Thyroid gland (tissue), 4 donors: ENCODE measurements around the gene ACP5. TPM values are rescaled to one million over a fixed set of nuclear protein-coding genes. Genes with fewer than 3 reads are reported as not detected.

Experiments
- DNase-seq, 2 donors: peaks; one replicate each; pipeline ENCODE4 v3.0.0-alpha.2; 2019
- H3K27ac ChIP-seq, 3 donors: fragments of 200-600 bp; sonication (generic); 1 replicate in 2 of 3; 2 replicates in 1 of 3; pipeline ENCODE4 v1.5.1; 2016 to 2019; ENCODE audit warnings: mild to moderate bottlenecking in 1 of 3, moderate library complexity in 1 of 3
- H3K27me3 ChIP-seq: fragments of 200-600 bp; sonication (generic); one replicate; pipeline ENCODE4 v1.5.1; 2019
- H3K36me3 ChIP-seq, 2 donors: fragments of 200-600 bp; sonication (generic); one replicate each; pipeline ENCODE4 v1.5.1; 2016 to 2019
- H3K4me1 ChIP-seq, 2 donors: fragments of 200-600 bp; sonication (generic); one replicate each; pipeline ENCODE4 v1.5.1; 2017 to 2019
- H3K4me3 ChIP-seq, 3 donors: fragments of 200-600 bp; sonication (generic); replicated peaks in 1 of 3; 1 replicate in 2 of 3; 2 replicates in 1 of 3; pipeline ENCODE4 v1.5.1; 2016; ENCODE audit warnings: mild to moderate bottlenecking in 1 of 3
- H3K9me3 ChIP-seq: fragments of 200-600 bp; sonication (generic); one replicate; pipeline ENCODE4 v1.5.1; 2017
- POLR2A ChIP-seq, 2 donors: fragments of 450-650 bp; IDR thresholded peaks; one replicate each; pipeline ENCODE4 v1.6.1; 2017; ENCODE audit warnings: antibody characterized with exemption in 2 of 2, mild to moderate bottlenecking in 2 of 2, moderate library complexity in 1 of 2
- WGBS, 2 donors: methylation state at CpG; one replicate each; pipeline ENCODE4 v1.1.5; 2017; 5-methylcytosine and 5-hydroxymethylcytosine counted together
- intact Hi-C: fragments of 100-400 bp; cut with DNase I; formaldehyde crosslinking; loops from one replicate; pipeline ENCODE4 v1.15.1; 2023
- total RNA-seq, 4 donors: library from RNA; depleted of rRNA; stranded (reverse); fragments of >200 nt; gene quantifications; one replicate each; pipeline ENCODE4 v1.2.3, GENCODE V29; 2016
- TF ChIP-seq, protein P1 (sequence below), 6 experiments: fragments of 200-600 bp in 3 of 6; fragments of 450-650 bp in 3 of 6; sonication (generic) in 3 of 6; IDR thresholded peaks; one replicate each; pipeline ENCODE4 v1.5.1; 2016 to 2019; ENCODE audit warnings: antibody characterized with exemption in 6 of 6, mild to moderate bottlenecking in 2 of 6, inconsistent platforms in 1 of 6, moderate library complexity in 1 of 6

Gene ACP5
- total RNA-seq, 4 donors from 2014 or later, result 4.9 to 8.4 (median 6.2) TPM

DNA sequence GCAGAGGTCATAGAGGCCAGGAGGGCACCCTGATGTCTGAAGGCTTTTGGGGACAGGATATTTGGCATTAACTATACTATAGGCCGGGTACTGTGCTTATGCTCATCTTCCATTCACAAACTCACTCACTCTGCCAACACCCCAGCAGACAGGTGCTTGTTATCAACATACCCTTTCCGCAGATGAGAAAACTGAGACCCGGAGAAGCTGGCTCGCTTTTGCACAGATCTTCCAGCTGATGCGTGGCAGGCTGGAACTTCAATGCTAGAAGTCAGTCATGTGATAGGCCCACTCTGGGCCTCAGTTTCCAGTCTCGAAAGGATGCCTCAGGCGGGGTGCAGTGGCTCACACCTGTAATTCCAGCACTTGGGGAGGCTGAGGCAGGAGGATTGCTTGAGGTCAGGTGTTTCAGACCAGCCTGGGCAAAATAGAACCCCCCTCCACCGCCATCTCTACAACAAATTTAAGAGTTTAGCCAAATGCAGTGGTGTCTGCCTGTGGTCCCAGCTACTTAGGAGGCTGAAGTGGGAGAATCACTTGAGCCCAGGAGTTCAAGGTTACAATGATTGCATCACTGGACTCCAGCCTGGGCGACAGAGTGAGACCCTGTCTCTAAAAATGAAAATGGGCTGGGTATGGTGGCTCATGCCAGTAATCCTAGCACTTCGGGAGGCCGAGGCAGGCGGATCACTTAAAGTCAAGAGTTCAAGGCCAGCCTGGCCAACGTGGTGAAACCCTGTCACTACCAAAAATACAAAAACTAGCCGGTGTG, 29.3 kb downstream of the ACP5 start:
- Histone ChIP-seq H3K36me3 (peaks cover 6 to 7% of the 10 kb centered on the region in 2 donors), H3K27ac (no peak overlapping the region), H3K4me3 (no peak overlapping the region), H3K4me1 (no peaks in the 10 kb centered on the region), H3K27me3 (no peaks in the 10 kb centered on the region), H3K9me3 (no peaks in the 10 kb centered on the region)
- 89 to 92% methylated on average over 14 of the region's 14 CpGs for WGBS, 2 donors
- TF ChIP-seq, protein P1, sequence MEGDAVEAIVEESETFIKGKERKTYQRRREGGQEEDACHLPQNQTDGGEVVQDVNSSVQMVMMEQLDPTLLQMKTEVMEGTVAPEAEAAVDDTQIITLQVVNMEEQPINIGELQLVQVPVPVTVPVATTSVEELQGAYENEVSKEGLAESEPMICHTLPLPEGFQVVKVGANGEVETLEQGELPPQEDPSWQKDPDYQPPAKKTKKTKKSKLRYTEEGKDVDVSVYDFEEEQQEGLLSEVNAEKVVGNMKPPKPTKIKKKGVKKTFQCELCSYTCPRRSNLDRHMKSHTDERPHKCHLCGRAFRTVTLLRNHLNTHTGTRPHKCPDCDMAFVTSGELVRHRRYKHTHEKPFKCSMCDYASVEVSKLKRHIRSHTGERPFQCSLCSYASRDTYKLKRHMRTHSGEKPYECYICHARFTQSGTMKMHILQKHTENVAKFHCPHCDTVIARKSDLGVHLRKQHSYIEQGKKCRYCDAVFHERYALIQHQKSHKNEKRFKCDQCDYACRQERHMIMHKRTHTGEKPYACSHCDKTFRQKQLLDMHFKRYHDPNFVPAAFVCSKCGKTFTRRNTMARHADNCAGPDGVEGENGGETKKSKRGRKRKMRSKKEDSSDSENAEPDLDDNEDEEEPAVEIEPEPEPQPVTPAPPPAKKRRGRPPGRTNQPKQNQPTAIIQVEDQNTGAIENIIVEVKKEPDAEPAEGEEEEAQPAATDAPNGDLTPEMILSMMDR (IDR thresholded peaks at IDR 0.05), result no peak
- no peak for TF ChIP-seq POLR2A (IDR thresholded peaks at IDR 0.05)
- DNase-seq, result no peak
- intact Hi-C loops, result no loop called here

DNA sequence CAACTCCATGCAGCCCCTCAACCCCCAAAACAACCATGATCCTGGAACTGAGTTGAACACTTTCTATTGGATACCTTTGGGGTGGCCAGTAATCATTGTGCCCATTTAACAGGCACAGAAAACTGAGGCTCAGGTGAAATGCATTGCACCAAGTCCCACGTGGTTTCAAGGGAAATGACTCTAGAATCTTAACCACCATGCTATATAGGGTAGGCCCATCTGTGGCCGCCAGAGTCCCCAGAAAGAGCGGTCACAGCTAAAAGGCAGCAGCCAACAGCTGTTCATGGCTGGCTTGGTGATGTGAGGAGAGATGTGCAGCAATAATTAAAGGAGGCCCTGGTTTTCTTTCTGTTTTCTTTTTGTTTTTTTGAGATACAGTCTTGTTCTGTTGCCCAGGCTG, 36.2 kb downstream of the ACP5 start:
- no peak for DNase-seq
- no peaks in the 10 kb centered on the region for H3K27me3 ChIP-seq
- no peak overlapping the region for H3K27ac ChIP-seq
- no peaks in the 10 kb centered on the region for H3K36me3 ChIP-seq
- WGBS, 2 donors, result 77 to 80% methylated on average over 3 of the region's 3 CpGs
- H3K9me3 ChIP-seq, result no peaks in the 10 kb centered on the region
- intact Hi-C loops, result no loop called here
- TF ChIP-seq, protein P1 (IDR thresholded peaks at IDR 0.05), result no peak
- TF ChIP-seq POLR2A (IDR thresholded peaks at IDR 0.05), result no peak
- peaks cover 0 to 5% of the 10 kb centered on the region in 2 donors for H3K4me1 ChIP-seq
- H3K4me3 ChIP-seq, result no peak overlapping the region

DNA sequence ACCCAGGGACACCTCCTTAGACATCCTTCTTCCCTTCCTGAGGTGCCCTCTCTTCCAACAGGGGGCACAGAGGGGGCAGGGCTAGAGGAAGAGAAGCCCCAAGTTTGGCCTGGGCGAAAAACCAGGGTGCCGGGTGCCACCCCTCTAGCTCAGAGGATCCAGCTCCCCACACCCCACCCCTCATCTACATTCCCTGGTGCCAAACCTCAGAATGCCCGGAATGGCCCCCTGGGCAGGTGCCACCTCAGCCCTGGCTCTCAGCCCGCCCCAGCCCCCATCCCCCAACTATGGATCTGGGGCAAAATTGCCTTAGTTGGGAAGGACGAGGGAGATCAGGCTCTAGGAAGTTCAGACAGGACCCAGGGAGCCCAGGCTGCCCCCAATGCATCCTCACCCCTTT, 36.8 kb downstream of the ACP5 start:
- Histone ChIP-seq H3K27ac (no peak overlapping the region), H3K27me3 (no peaks in the 10 kb centered on the region), H3K36me3 (no peaks in the 10 kb centered on the region), H3K9me3 (no peaks in the 10 kb centered on the region), H3K4me1 (peaks cover 4 to 5% of the 10 kb centered on the region in 2 donors), H3K4me3 (no peak overlapping the region)
- TF ChIP-seq, protein P1 (IDR thresholded peaks at IDR 0.05), result no peak
- no peak for TF ChIP-seq POLR2A (IDR thresholded peaks at IDR 0.05)
- DNase-seq, result no peak
- WGBS, 2 donors, result 72 to 86% methylated on average over 2 to 5 of the region's 5 CpGs
- intact Hi-C loops, result no loop called here

DNA sequence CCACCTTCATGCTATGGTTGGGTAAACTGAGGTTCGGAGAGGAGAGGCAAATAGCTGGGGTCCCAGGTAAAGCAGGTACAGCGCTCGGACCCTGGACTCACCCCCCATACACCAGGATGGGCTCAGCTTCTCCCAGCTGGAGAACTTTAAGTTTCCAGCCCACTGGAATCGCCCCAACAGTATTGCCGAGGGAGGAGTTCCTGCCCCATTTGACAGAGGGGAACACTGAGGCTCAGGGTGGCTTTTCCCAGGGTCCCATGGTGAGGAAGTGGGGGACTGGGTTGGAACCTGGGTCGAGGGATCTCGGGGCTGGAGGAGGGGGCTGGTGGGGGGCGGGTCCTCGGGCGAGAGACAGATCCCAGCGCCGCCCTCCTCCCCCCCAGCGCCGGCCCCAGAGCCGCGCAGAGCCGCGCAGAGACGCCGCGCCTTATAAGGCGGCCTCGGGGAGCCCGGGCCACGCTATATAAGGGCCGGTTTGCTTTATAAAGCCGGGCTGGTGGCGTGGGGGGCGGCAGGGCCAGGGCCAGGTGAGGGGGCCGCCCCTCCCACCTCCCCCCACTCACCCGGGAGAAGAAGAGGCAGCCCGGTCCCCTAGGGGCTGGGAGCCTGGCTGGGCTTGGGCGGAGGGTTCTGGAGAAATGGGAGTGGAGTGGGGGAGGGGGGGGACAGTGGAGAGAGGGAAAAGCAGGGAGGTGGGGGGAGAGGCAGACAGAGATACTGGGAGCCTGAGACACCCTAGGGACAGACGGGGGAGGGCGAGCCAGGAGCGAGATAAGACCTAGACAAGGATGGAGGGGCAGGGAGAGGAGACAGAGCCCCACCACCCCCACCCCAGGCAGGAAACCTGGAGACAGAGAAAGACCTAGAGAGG, 37.7 kb downstream of the ACP5 start:
- H3K27ac ChIP-seq, result no peak overlapping the region
- no peak overlapping the region for H3K4me3 ChIP-seq
- intact Hi-C loops, result no loop called here
- no peak for DNase-seq
- H3K4me1 ChIP-seq, result peaks cover 5 to 7% of the 10 kb centered on the region in 2 donors
- H3K9me3 ChIP-seq, result no peaks in the 10 kb centered on the region
- no peak for TF ChIP-seq POLR2A (IDR thresholded peaks at IDR 0.05)
- TF ChIP-seq, protein P1 (IDR thresholded peaks at IDR 0.05), result no peak
- WGBS, 2 donors, result 18 to 29% methylated on average over 6 to 21 of the region's 36 CpGs
- no peaks in the 10 kb centered on the region for H3K36me3 ChIP-seq
- H3K27me3 ChIP-seq, result no peaks in the 10 kb centered on the region
